ENCODE data around the gene CCR5.
"Not testable (repeated sequence)": the region's sequence is repeated elsewhere in the genome, so short reads cannot be mapped to it uniquely, and the experiment has no call there.

CCR5 gene

GRCh38 chr3:46386205-46386604 lies 15.5 kb downstream of the CCR5 start:
- DNase-seq: peak in 1 of 14 donors; percentile 10

GRCh38 chr3:46388847-46389246 lies 18.1 kb downstream of the CCR5 start:
- DNase-seq: not testable (repeated sequence)

GRCh38 chr3:46389306-46389705 lies 18.6 kb downstream of the CCR5 start:
- no peak for DNase-seq

GRCh38 chr3:46391526-46391925 lies 20.8 kb downstream of the CCR5 start:
- DNase-seq: not testable (repeated sequence)

GRCh38 chr3:46393011-46393410 lies 22.3 kb downstream of the CCR5 start:
- no peak for DNase-seq

GRCh38 chr3:46393554-46394434 lies 23.0 kb downstream of the CCR5 start:
- no peak for DNase-seq

GRCh38 chr3:46395210-46395661 lies 24.5 kb downstream of the CCR5 start:
- DNase-seq: no peak

GRCh38 chr3:46395766-46396530 lies 25.2 kb downstream of the CCR5 start:
- DNase-seq: no peak

GRCh38 chr3:46397111-46397510 lies 26.4 kb downstream of the CCR5 start:
- no peak for DNase-seq

- no peak for DNase-seq
Observed at GRCh38 chr3:46398186-46398955, 27.6 kb downstream of the CCR5 start.

GRCh38 chr3:46399098-46399497 lies 28.4 kb downstream of the CCR5 start:
- DNase-seq: no peak

GRCh38 chr3:46399557-46399956 lies 28.8 kb downstream of the CCR5 start:
- no peak for DNase-seq

GRCh38 chr3:46400000-46400734 lies 29.4 kb downstream of the CCR5 start:
- no peak for DNase-seq

GRCh38 chr3:46400846-46401245 lies 30.1 kb downstream of the CCR5 start:
- DNase-seq: no peak

- DNase-seq: no peak
Observed at GRCh38 chr3:46401579-46401978, 30.8 kb downstream of the CCR5 start.

- DNase-seq: not testable (repeated sequence)
Observed at GRCh38 chr3:46402902-46403301, 32.2 kb downstream of the CCR5 start.

GRCh38 chr3:46405301-46406019 lies 34.7 kb downstream of the CCR5 start:
- peak in 2 of 14 donors; percentile 2 to 23 for DNase-seq

- peak in 2 of 14 donors; percentile 15 to 22 for DNase-seq
Observed at GRCh38 chr3:46406443-46406787, 35.7 kb downstream of the CCR5 start.

- peak in 9 of 14 donors; percentile 10 to 55 (median 21) for DNase-seq
Observed at GRCh38 chr3:46406788-46407611, 36.3 kb downstream of the CCR5 start, which contains the start of the genes CCR5AS and CCRL2. CCR5AS (minus strand) TSS chr3:46407066. CCRL2 (plus strand) TSS chr3:46407259; CDS start chr3:46408080, 821 bp downstream.

- DNase-seq: no peak
Observed at GRCh38 chr3:46407970-46408369, 37.2 kb downstream of the CCR5 start.

Data from C1 segment of cervical spinal cord (tissue), 14 donors.